GM18868 (cell line): ENCODE results near the gene VAT1L.
"Not testable (repeated sequence)": the region's sequence is repeated elsewhere in the genome, so short reads cannot be mapped to it uniquely, and the experiment has no call there.

ENCODE experiments used
- ATAC-seq: cut with Tn5 transposase; IDR thresholded peaks from one replicate; pipeline ENCODE4 v1.9.1; 2021; ENCODE audit warnings: mild to moderate bottlenecking, moderate library complexity; ENCODE audit not compliant: unreplicated experiment

VAT1L gene

GRCh38 chr16:77987810-77988209, 199.4 kb downstream of the VAT1L start:
- ATAC-seq, result no peak

GRCh38 chr16:77989846-77990245, 201.5 kb downstream of the VAT1L start:
- no peak for ATAC-seq

GRCh38 chr16:77991701-77992100, 203.3 kb downstream of the VAT1L start:
- ATAC-seq, result no peak

GRCh38 chr16:77992381-77992780, 204.0 kb downstream of the VAT1L start:
- not testable (repeated sequence) for ATAC-seq

- no peak for ATAC-seq
These were observed 205.0 kb downstream of the VAT1L start for GRCh38 chr16:77993111-77993985.

GRCh38 chr16:77995843-77996455, 207.6 kb downstream of the VAT1L start:
- ATAC-seq, result no peak

GRCh38 chr16:77998350-77999023, 210.1 kb downstream of the VAT1L start:
- ATAC-seq, result no peak

GRCh38 chr16:78001451-78002025, 213.2 kb downstream of the VAT1L start:
- no peak for ATAC-seq

- peak; percentile 99 for ATAC-seq
These were observed 214.7 kb downstream of the VAT1L start for GRCh38 chr16:78002915-78003538.

- no peak for ATAC-seq
These were observed 216.2 kb downstream of the VAT1L start for GRCh38 chr16:78004517-78004916.

- no peak for ATAC-seq
These were observed 217.5 kb downstream of the VAT1L start for GRCh38 chr16:78005881-78006280.

GRCh38 chr16:78007121-78007520, 218.8 kb downstream of the VAT1L start:
- ATAC-seq, result no peak

- ATAC-seq, result no peak
These were observed 234.1 kb downstream of the VAT1L start, which contains the start of gene CLEC3A for GRCh38 chr16:78022347-78023060. Gene CLEC3A, plus strand, starts transcription at chr16:78022548. Its CDS starts 79 bp downstream, at chr16:78022627.

- no peak for ATAC-seq
These were observed 235.8 kb downstream of the VAT1L start for GRCh38 chr16:78024159-78024558.

GRCh38 chr16:78025631-78026030, 237.3 kb downstream of the VAT1L start:
- no peak for ATAC-seq

GRCh38 chr16:78028018-78028417, 239.7 kb downstream of the VAT1L start:
- ATAC-seq, result no peak
